Frontal cortex (tissue), 4 donors: ENCODE data around the gene NXF1. TPM values are rescaled to one million over a fixed set of nuclear protein-coding genes. Genes with fewer than 3 reads are reported as not detected.
"Not testable (repeated sequence)": the region's sequence is repeated elsewhere in the genome, so short reads cannot be mapped to it uniquely, and the experiment has no call there.

ENCODE experiments used
- DNase-seq, 2 donors: peaks; one replicate each; pipeline ENCODE4 v3.0.0; 2012; ENCODE audit warnings: low spot score in 2 of 2
- FAIRE-seq: peaks from 2 replicates; lab custom pipeline; 2012; peaks lifted over from hg19 to GRCh38; lab: Jason Lieb, UNC
- total RNA-seq: library from RNA; depleted of rRNA; stranded (reverse); fragments of >200 nt; gene quantifications from one replicate; pipeline ENCODE4 v1.2.3, GENCODE V29; 2014
- donor health status: control.
- donor health status: control.
- donor health status: control.

NXF1 gene
- total RNA-seq, 1 donor from 2014 or later: 10.6 TPM

GRCh38 chr11:62791501-62792201, 13.6 kb downstream of the NXF1 start, which contains the start of gene TMEM223:
TSS of gene TMEM223 (minus strand) at chr11:62792006. CDS start at chr11:62791994, 12 bp downstream.
- no peak for FAIRE-seq

GRCh38 chr11:62789576-62789975, 15.7 kb downstream of the NXF1 start:
- DNase-seq (no peak), FAIRE-seq (no peak)

More at GRCh38 chr11:62791501-62792201, 13.6 kb downstream of the NXF1 start, which contains the start of gene TMEM223:
- DNase-seq: peak; percentile 84 to 91

- FAIRE-seq: no peak
- no peak for DNase-seq
These were observed 16.2 kb downstream of the NXF1 start for GRCh38 chr11:62788991-62789390.

GRCh38 chr11:62787005-62787759, 18.1 kb downstream of the NXF1 start, which contains the start of gene TMEM179B:
TSS of gene TMEM179B (plus strand) at chr11:62787402. CDS start at chr11:62787432, 30 bp downstream.
- FAIRE-seq: no peak

GRCh38 chr11:62786318-62787004, 18.8 kb downstream of the NXF1 start:
- FAIRE-seq (no peak), DNase-seq (peak; percentile 86 to 89)

More at GRCh38 chr11:62787005-62787759, 18.1 kb downstream of the NXF1 start, which contains the start of gene TMEM179B:
- peak; percentile 98 to 99 for DNase-seq

- DNase-seq (no peak), FAIRE-seq (no peak)
These were observed 22.5 kb downstream of the NXF1 start for GRCh38 chr11:62782753-62783152.

GRCh38 chr11:62778441-62778840, 26.8 kb downstream of the NXF1 start:
- DNase-seq (no peak), FAIRE-seq (no peak)

GRCh38 chr11:62777389-62777788, 27.9 kb downstream of the NXF1 start:
- DNase-seq (no peak), FAIRE-seq (no peak)

GRCh38 chr11:62775646-62776045, 29.6 kb downstream of the NXF1 start:
- FAIRE-seq (no peak), DNase-seq (no peak)

- DNase-seq (no peak), FAIRE-seq (no peak)
These were observed 30.8 kb downstream of the NXF1 start for GRCh38 chr11:62774407-62774806.

GRCh38 chr11:62771144-62772021, 33.9 kb downstream of the NXF1 start, which contains the start of gene TAF6L:
TSS of gene TAF6L (plus strand) at chr11:62771396. CDS start at chr11:62775784, 4,388 bp downstream.
- peak; percentile 89 to 94 for DNase-seq

GRCh38 chr11:62770778-62771143, 34.5 kb downstream of the NXF1 start:
- FAIRE-seq: no peak
- no peak for DNase-seq

More at GRCh38 chr11:62771144-62772021, 33.9 kb downstream of the NXF1 start, which contains the start of gene TAF6L:
- FAIRE-seq: no peak

- DNase-seq, FAIRE-seq: not testable (repeated sequence)
These were observed 44.4 kb downstream of the NXF1 start for GRCh38 chr11:62760867-62761227.

GRCh38 chr11:62757846-62758788, 47.1 kb downstream of the NXF1 start:
- DNase-seq: no peak
- no peak for FAIRE-seq

- no peak for FAIRE-seq
These were observed 50.1 kb downstream of the NXF1 start for GRCh38 chr11:62755086-62755615.

GRCh38 chr11:62753736-62754603, 51.3 kb downstream of the NXF1 start, which contains the start of gene ZBTB3:
TSS of gene ZBTB3 (minus strand) at chr11:62754160. CDS start at chr11:62753664, 496 bp downstream.
- peak; percentile 79 to 93 for DNase-seq
- FAIRE-seq: peak; percentile 36

More at GRCh38 chr11:62755086-62755615, 50.1 kb downstream of the NXF1 start:
- DNase-seq: no peak
